DND-41 (cell line): ENCODE results near the gene SMCO4.

Experiments used
- ATAC-seq: fragments of 200-7000 bp; cut with Tn5 transposase; 3 replicates; pipeline ENCODE4 v1.9.1; 2021; ENCODE audit warnings: low read depth; ENCODE audit not compliant: insufficient read depth
- DNase-seq: peaks from one replicate; pipeline ENCODE4 v3.0.0-alpha.2; 2020
- H2AFZ ChIP-seq: 2 replicates; pipeline ENCODE4 v1.6.0; 2012; ENCODE audit warnings: low read depth, low read length
- H3K27ac ChIP-seq: 2 replicates; pipeline ENCODE4 v1.5.1; 2012; ENCODE audit warnings: low read length, inconsistent platforms
- H3K27me3 ChIP-seq: fragments of 200-600 bp; sonication (generic); 2 replicates; pipeline ENCODE4 v1.6.0; 2012; ENCODE audit warnings: low read length, mild to moderate bottlenecking, inconsistent platforms; ENCODE audit not compliant: insufficient read depth, poor library complexity
- H3K36me3 ChIP-seq: 2 replicates; pipeline ENCODE4 v1.5.1; 2012; ENCODE audit warnings: low read length, inconsistent platforms; ENCODE audit not compliant: insufficient read depth
- H3K4me1 ChIP-seq: 2 replicates; pipeline ENCODE4 v1.5.1; 2012; ENCODE audit warnings: mild to moderate bottlenecking, low read length; ENCODE audit not compliant: insufficient read depth
- H3K4me2 ChIP-seq: 2 replicates; pipeline ENCODE4 v1.6.0; 2012; ENCODE audit warnings: mild to moderate bottlenecking, moderate library complexity, low read length, inconsistent platforms; ENCODE audit not compliant: insufficient read depth
- H3K4me3 ChIP-seq, 2 experiments: fragments of 200-600 bp in 1 of 2; shearing (Covaris generic) in 1 of 2; 2 replicates each; pipeline ENCODE4 v1.5.1; 2012 to 2016; ENCODE audit warnings: inconsistent platforms in 2 of 2, low read length in 2 of 2, mild to moderate bottlenecking in 2 of 2, low read depth in 1 of 2, moderate library complexity in 1 of 2
- H3K79me2 ChIP-seq: 2 replicates; pipeline ENCODE4 v1.6.0; 2012; ENCODE audit warnings: low read length, inconsistent platforms; ENCODE audit not compliant: insufficient read depth
- H3K9ac ChIP-seq: 2 replicates; pipeline ENCODE4 v1.6.0; 2012; ENCODE audit warnings: low read depth, mild to moderate bottlenecking, inconsistent platforms, low read length, moderate library complexity
- H3K9me3 ChIP-seq: 2 replicates; pipeline ENCODE4 v1.5.1; 2012; ENCODE audit warnings: low read length, moderate library complexity, mild to moderate bottlenecking, inconsistent platforms; ENCODE audit not compliant: insufficient read depth, severe bottlenecking
- H4K20me1 ChIP-seq: 2 replicates; pipeline ENCODE4 v1.6.0; 2012; ENCODE audit warnings: low read length; ENCODE audit not compliant: insufficient read depth
- CTCF ChIP-seq: IDR thresholded peaks from 2 replicates; pipeline ENCODE4 v1.5.1; 2012; ENCODE audit warnings: borderline replicate concordance, low read length, moderate library complexity, mild to moderate bottlenecking; ENCODE audit not compliant: poor library complexity, severe bottlenecking; ENCODE audit errors: extremely low read depth
- EZH2 ChIP-seq: IDR thresholded peaks from 3 replicates; pipeline ENCODE4 v1.6.1; 2012; ENCODE audit warnings: borderline replicate concordance, low read depth, mild to moderate bottlenecking, moderate library complexity, low read length, inconsistent platforms; ENCODE audit not compliant: severe bottlenecking

The SMCO4 gene

GRCh38 chr11:93510196-93510873, 32.9 kb downstream of the SMCO4 start:
- Histone ChIP-seq H4K20me1 (no peaks in the 10 kb centered on the region), H3K27me3 (no peaks in the 10 kb centered on the region)

GRCh38 chr11:93507517-93507916, 35.7 kb downstream of the SMCO4 start:
- no peak overlapping the region for H2AFZ ChIP-seq

More at GRCh38 chr11:93510196-93510873, 32.9 kb downstream of the SMCO4 start:
- no peak overlapping the region for H2AFZ ChIP-seq
- no peaks in the 10 kb centered on the region for H3K4me1 ChIP-seq
- H3K4me3 ChIP-seq: no peak overlapping the region
- DNase-seq (peak; percentile 13), ATAC-seq (peak; percentile 45; the same call in 2 of the 3 replicates)
- H3K27ac ChIP-seq: no peak overlapping the region
- no peaks in the 10 kb centered on the region for H3K36me3 ChIP-seq
- TF ChIP-seq EZH2 (no peak), CTCF (no peak)
- H3K79me2 ChIP-seq: no peaks in the 10 kb centered on the region
- no peak overlapping the region for H3K9ac ChIP-seq
- peaks cover 3% of the 10 kb centered on the region for H3K9me3 ChIP-seq
- H3K4me2 ChIP-seq: no peak overlapping the region

GRCh38 chr11:93505703-93506102, 37.5 kb downstream of the SMCO4 start:
- Histone ChIP-seq H3K4me1 (no peaks in the 10 kb centered on the region), H3K9me3 (peaks cover 8% of the 10 kb centered on the region), H3K79me2 (no peaks in the 10 kb centered on the region), H3K4me2 (no peak overlapping the region), H4K20me1 (no peaks in the 10 kb centered on the region), H2AFZ (no peak overlapping the region), H3K9ac (no peak overlapping the region), H3K36me3 (0 out of 2 replicates have a peak, but pooled peaks cover 7% of the 10 kb centered on the region), H3K27ac (no peak overlapping the region), H3K4me3 (no peak overlapping the region), H3K27me3 (no peaks in the 10 kb centered on the region)
- TF ChIP-seq CTCF (no peak), EZH2 (no peak)
- ATAC-seq (no peak), DNase-seq (no peak)

More at GRCh38 chr11:93507517-93507916, 35.7 kb downstream of the SMCO4 start:
- ATAC-seq: no peak
- Histone ChIP-seq H3K36me3 (0 out of 2 replicates have a peak, but pooled peaks cover 7% of the 10 kb centered on the region), H3K27me3 (no peaks in the 10 kb centered on the region), H3K79me2 (no peaks in the 10 kb centered on the region), H4K20me1 (no peaks in the 10 kb centered on the region), H3K4me3 (no peak overlapping the region), H3K9me3 (peaks cover 8% of the 10 kb centered on the region), H3K9ac (no peak overlapping the region), H3K27ac (no peak overlapping the region), H3K4me1 (no peaks in the 10 kb centered on the region), H3K4me2 (no peak overlapping the region)
- TF ChIP-seq CTCF (no peak), EZH2 (no peak)
- DNase-seq: no peak
